ENCODE results near the gene DST.

DST gene

GRCh38 chr6:56579155-56579851, 63.4 kb downstream of the DST start:
- H3K4me3 ChIP-seq (ENCODE audit: control insufficient read depth in 1 of 7, extremely low read depth in 1 of 7, insufficient read depth in 4 of 7, low read depth in 2 of 7, low read length in 6 of 7), result no peak overlapping the region
- no peaks in the 10 kb centered on the region for H3K9me3 ChIP-seq (ENCODE audit: control extremely low read depth in 1 of 5, control insufficient read depth in 4 of 5, insufficient read depth in 2 of 5, low read depth in 1 of 5, low read length in 4 of 5)
- ChIA-PET POLR2A (no interaction called here), CTCF (interaction anchor here (0.6 to 3.6 kb wide), 4 partner anchors 9 to 60 kb away, joined by 3 to 19 read pairs (median 5); no protein-coding TSS in a partner anchor)
- DNase-seq, result no peak
- WGBS (ENCODE audit: insufficient coverage), result 80% methylated on average over 1 of the region's 2 CpGs
- H3K36me3 ChIP-seq (ENCODE audit: control insufficient read depth in 4 of 4, insufficient read depth in 4 of 4, low read length in 3 of 4), result peaks cover 0 to 4% (median 1%) of the 10 kb centered on the region in 4 experiments
- H3K27ac ChIP-seq (ENCODE audit: insufficient read depth in 1 of 2, low read depth in 1 of 2, low read length in 2 of 2, poor library complexity in 1 of 2, severe bottlenecking in 2 of 2), result no peak overlapping the region
- H3K4me1 ChIP-seq (ENCODE audit: control extremely low read depth in 1 of 4, control insufficient read depth in 4 of 4, insufficient read depth in 4 of 4, low read length in 3 of 4), result no peaks in the 10 kb centered on the region
- H3K27me3 ChIP-seq (replicated peaks in 2 of 5; ENCODE audit: control insufficient read depth in 4 of 5, insufficient read depth in 5 of 5, low read length in 4 of 5), result no peaks in the 10 kb centered on the region

DNA sequence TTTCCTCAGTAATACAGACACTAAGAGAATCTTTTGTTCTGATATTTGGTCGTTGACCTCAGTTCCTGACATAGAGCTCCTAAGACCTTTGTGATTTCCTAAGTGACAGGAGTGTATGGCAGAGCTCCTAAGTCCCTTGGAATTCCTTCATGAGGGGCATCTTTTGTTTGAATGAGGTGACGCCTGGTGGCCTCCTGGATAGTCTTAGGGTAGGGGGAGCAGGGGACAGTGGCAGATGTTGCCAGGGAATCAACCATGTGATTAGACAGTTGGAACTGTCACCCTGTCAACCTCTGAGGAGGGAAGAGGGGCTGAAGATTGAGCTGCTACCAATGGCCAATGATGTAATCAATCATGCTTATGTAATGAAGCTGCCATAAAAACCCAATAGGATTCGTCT, 67.0 kb downstream of the DST start:
- CTCF ChIA-PET, result interaction anchor here (1.1 to 1.4 kb wide), 5 partner anchors 12 to 223 kb away, joined by 3 to 5 read pairs (median 4); no protein-coding TSS in a partner anchor
- peaks cover 0 to 4% (median 1%) of the 10 kb centered on the region in 4 experiments for H3K36me3 ChIP-seq (ENCODE audit: control insufficient read depth in 4 of 4, insufficient read depth in 4 of 4, low read length in 3 of 4)

DNA sequence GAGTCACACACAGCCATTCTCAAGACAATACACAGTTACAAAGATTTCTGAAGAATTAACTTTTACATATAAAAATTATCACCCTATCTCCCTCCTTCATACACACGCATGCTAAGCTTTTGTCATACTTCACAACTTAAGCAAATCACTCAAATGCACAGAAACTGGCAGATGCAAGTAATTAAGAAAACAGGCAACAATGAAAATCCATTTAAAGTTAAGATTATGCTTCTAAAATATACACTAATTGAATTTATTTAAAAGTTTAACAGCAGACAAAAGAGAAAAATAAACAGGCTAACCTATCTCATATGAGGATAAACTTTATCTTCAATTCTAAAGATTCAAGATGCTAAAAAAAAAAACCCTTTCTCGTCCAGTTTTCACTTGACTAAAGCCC, 68.4 kb downstream of the DST start:
- Histone ChIP-seq H3K27ac (ENCODE audit: insufficient read depth in 1 of 2, low read depth in 1 of 2, low read length in 2 of 2, poor library complexity in 1 of 2, severe bottlenecking in 2 of 2) (no peak overlapping the region), H3K4me1 (ENCODE audit: control extremely low read depth in 1 of 4, control insufficient read depth in 4 of 4, insufficient read depth in 4 of 4, low read length in 3 of 4) (no peaks in the 10 kb centered on the region), H3K4me3 (ENCODE audit: control insufficient read depth in 1 of 7, extremely low read depth in 1 of 7, insufficient read depth in 4 of 7, low read depth in 2 of 7, low read length in 6 of 7) (no peak overlapping the region), H3K9me3 (ENCODE audit: control extremely low read depth in 1 of 5, control insufficient read depth in 4 of 5, insufficient read depth in 2 of 5, low read depth in 1 of 5, low read length in 4 of 5) (no peaks in the 10 kb centered on the region), H3K27me3 (replicated peaks in 2 of 5; ENCODE audit: control insufficient read depth in 4 of 5, insufficient read depth in 5 of 5, low read length in 4 of 5) (no peaks in the 10 kb centered on the region), H3K36me3 (ENCODE audit: control insufficient read depth in 4 of 4, insufficient read depth in 4 of 4, low read length in 3 of 4) (peaks cover 0 to 4% (median 1%) of the 10 kb centered on the region in 4 experiments)
- POLR2A ChIA-PET, result no interaction called here
- CTCF ChIA-PET, result interaction anchor here (1.2 kb wide), 1 partner anchor 25 kb away, joined by 3 read pairs; no protein-coding TSS in a partner anchor
- no peak for DNase-seq
- WGBS (ENCODE audit: insufficient coverage), result no CpG with 5 or more reads among the region's 2 CpGs

More for the DNA sequence above, 67.0 kb downstream of the DST start:
- POLR2A ChIA-PET, result no interaction called here
- DNase-seq, result no peak
- Histone ChIP-seq H3K9me3 (ENCODE audit: control extremely low read depth in 1 of 5, control insufficient read depth in 4 of 5, insufficient read depth in 2 of 5, low read depth in 1 of 5, low read length in 4 of 5) (no peaks in the 10 kb centered on the region), H3K27me3 (replicated peaks in 2 of 5; ENCODE audit: control insufficient read depth in 4 of 5, insufficient read depth in 5 of 5, low read length in 4 of 5) (no peaks in the 10 kb centered on the region), H3K27ac (ENCODE audit: insufficient read depth in 1 of 2, low read depth in 1 of 2, low read length in 2 of 2, poor library complexity in 1 of 2, severe bottlenecking in 2 of 2) (no peak overlapping the region), H3K4me1 (ENCODE audit: control extremely low read depth in 1 of 4, control insufficient read depth in 4 of 4, insufficient read depth in 4 of 4, low read length in 3 of 4) (no peaks in the 10 kb centered on the region), H3K4me3 (ENCODE audit: control insufficient read depth in 1 of 7, extremely low read depth in 1 of 7, insufficient read depth in 4 of 7, low read depth in 2 of 7, low read length in 6 of 7) (no peak overlapping the region)
- WGBS (ENCODE audit: insufficient coverage), result 100% methylated on average over 1 of the region's 3 CpGs

GRCh38 chr6:56573624-56574023, 69.1 kb downstream of the DST start:
- peaks cover 0 to 4% (median 1%) of the 10 kb centered on the region in 4 experiments for H3K36me3 ChIP-seq (ENCODE audit: control insufficient read depth in 4 of 4, insufficient read depth in 4 of 4, low read length in 3 of 4)
- no peaks in the 10 kb centered on the region for H3K9me3 ChIP-seq (ENCODE audit: control extremely low read depth in 1 of 5, control insufficient read depth in 4 of 5, insufficient read depth in 2 of 5, low read depth in 1 of 5, low read length in 4 of 5)
- CTCF ChIA-PET, result interaction anchor here (0.7 kb wide), 1 partner anchor 21 kb away, joined by 3 read pairs; no protein-coding TSS in a partner anchor

GRCh38 chr6:56572788-56573471, 69.8 kb downstream of the DST start:
- H3K4me3 ChIP-seq (ENCODE audit: control insufficient read depth in 1 of 7, extremely low read depth in 1 of 7, insufficient read depth in 4 of 7, low read depth in 2 of 7, low read length in 6 of 7), result no peak overlapping the region
- no peaks in the 10 kb centered on the region for H3K4me1 ChIP-seq (ENCODE audit: control extremely low read depth in 1 of 4, control insufficient read depth in 4 of 4, insufficient read depth in 4 of 4, low read length in 3 of 4)
- no peak for DNase-seq
- H3K27ac ChIP-seq (ENCODE audit: insufficient read depth in 1 of 2, low read depth in 1 of 2, low read length in 2 of 2, poor library complexity in 1 of 2, severe bottlenecking in 2 of 2), result no peak overlapping the region
- ChIA-PET CTCF (interaction anchor here (0.7 kb wide), 1 partner anchor 22 kb away, joined by 3 read pairs; no protein-coding TSS in a partner anchor), POLR2A (no interaction called here)
- 100% methylated on average over 1 of the region's 3 CpGs for WGBS (ENCODE audit: insufficient coverage)
- peaks cover 0 to 4% (median under 1%) of the 10 kb centered on the region in 4 experiments for H3K36me3 ChIP-seq (ENCODE audit: control insufficient read depth in 4 of 4, insufficient read depth in 4 of 4, low read length in 3 of 4)
- no peaks in the 10 kb centered on the region for H3K27me3 ChIP-seq (replicated peaks in 2 of 5; ENCODE audit: control insufficient read depth in 4 of 5, insufficient read depth in 5 of 5, low read length in 4 of 5)
- H3K9me3 ChIP-seq (ENCODE audit: control extremely low read depth in 1 of 5, control insufficient read depth in 4 of 5, insufficient read depth in 2 of 5, low read depth in 1 of 5, low read length in 4 of 5), result no peaks in the 10 kb centered on the region

More at GRCh38 chr6:56573624-56574023, 69.1 kb downstream of the DST start:
- WGBS (ENCODE audit: insufficient coverage), result 100% methylated on average over 2 of the region's 2 CpGs
- Histone ChIP-seq H3K4me3 (ENCODE audit: control insufficient read depth in 1 of 7, extremely low read depth in 1 of 7, insufficient read depth in 4 of 7, low read depth in 2 of 7, low read length in 6 of 7) (no peak overlapping the region), H3K27ac (ENCODE audit: insufficient read depth in 1 of 2, low read depth in 1 of 2, low read length in 2 of 2, poor library complexity in 1 of 2, severe bottlenecking in 2 of 2) (no peak overlapping the region), H3K4me1 (ENCODE audit: control extremely low read depth in 1 of 4, control insufficient read depth in 4 of 4, insufficient read depth in 4 of 4, low read length in 3 of 4) (no peaks in the 10 kb centered on the region), H3K27me3 (replicated peaks in 2 of 5; ENCODE audit: control insufficient read depth in 4 of 5, insufficient read depth in 5 of 5, low read length in 4 of 5) (no peaks in the 10 kb centered on the region)
- no peak for DNase-seq
- POLR2A ChIA-PET, result no interaction called here

- no peaks in the 10 kb centered on the region for H3K9me3 ChIP-seq (ENCODE audit: control extremely low read depth in 1 of 5, control insufficient read depth in 4 of 5, insufficient read depth in 2 of 5, low read depth in 1 of 5, low read length in 4 of 5)
- 100% methylated on average over 1 of the region's 4 CpGs for WGBS (ENCODE audit: insufficient coverage)
- no peak overlapping the region for H3K4me3 ChIP-seq (ENCODE audit: control insufficient read depth in 1 of 7, extremely low read depth in 1 of 7, insufficient read depth in 4 of 7, low read depth in 2 of 7, low read length in 6 of 7)
- POLR2A ChIA-PET, result no interaction called here
- CTCF ChIA-PET, result interaction anchor here (1.1 to 3.0 kb wide), 12 partner anchors 8 to 223 kb away, joined by 3 to 16 read pairs (median 10); no protein-coding TSS in a partner anchor
- H3K4me1 ChIP-seq (ENCODE audit: control extremely low read depth in 1 of 4, control insufficient read depth in 4 of 4, insufficient read depth in 4 of 4, low read length in 3 of 4), result no peaks in the 10 kb centered on the region
- H3K27me3 ChIP-seq (replicated peaks in 2 of 5; ENCODE audit: control insufficient read depth in 4 of 5, insufficient read depth in 5 of 5, low read length in 4 of 5), result no peaks in the 10 kb centered on the region
- H3K27ac ChIP-seq (ENCODE audit: insufficient read depth in 1 of 2, low read depth in 1 of 2, low read length in 2 of 2, poor library complexity in 1 of 2, severe bottlenecking in 2 of 2), result no peak overlapping the region
- peaks cover 0 to 2% (median 0%) of the 10 kb centered on the region in 4 experiments for H3K36me3 ChIP-seq (ENCODE audit: control insufficient read depth in 4 of 4, insufficient read depth in 4 of 4, low read length in 3 of 4)
- DNase-seq, result no peak
Observed at GRCh38 chr6:56571605-56572004, 71.1 kb downstream of the DST start.

Data from common myeloid progenitor, CD34-positive (primary cell).